Right ventricle myocardium inferior (tissue), 1 donor: ENCODE measurements around the gene PCDHGA5. TPM values are rescaled to one million over a fixed set of nuclear protein-coding genes. Genes with fewer than 3 reads are reported as not detected.
"Not testable (repeated sequence)": the region's sequence is repeated elsewhere in the genome, so short reads cannot be mapped to it uniquely, and the experiment has no call there.

Source experiments
- ATAC-seq: fragments of 200-7000 bp; cut with Tn5 transposase; one replicate; pipeline ENCODE4 v1.9.1; 2020; ENCODE audit warnings: mild to moderate bottlenecking, moderate library complexity
- DNase-seq: peaks from one replicate; pipeline ENCODE4 v3.0.0; 2021; ENCODE audit errors: missing footprints
- intact Hi-C: fragments of 100-400 bp; cut with DNase I; formaldehyde crosslinking; loops from one replicate; pipeline ENCODE4 v1.11.0; 2022
- total RNA-seq: library from RNA; stranded (reverse); fragmentation: NEBNext Ultra II Directional; extraction: Animal tissue kit (Norgen Biotek cat#: 25700); gene quantifications from one replicate; pipeline ENCODE4 v1.2.1, GENCODE V29; 2021
- donor health status: DM: no; HTN: yes; CAD: no; lungs with severe emphysema.

Gene PCDHGA5
- total RNA-seq, 1 donor from 2014 or later, result 5.7 TPM

DNA sequence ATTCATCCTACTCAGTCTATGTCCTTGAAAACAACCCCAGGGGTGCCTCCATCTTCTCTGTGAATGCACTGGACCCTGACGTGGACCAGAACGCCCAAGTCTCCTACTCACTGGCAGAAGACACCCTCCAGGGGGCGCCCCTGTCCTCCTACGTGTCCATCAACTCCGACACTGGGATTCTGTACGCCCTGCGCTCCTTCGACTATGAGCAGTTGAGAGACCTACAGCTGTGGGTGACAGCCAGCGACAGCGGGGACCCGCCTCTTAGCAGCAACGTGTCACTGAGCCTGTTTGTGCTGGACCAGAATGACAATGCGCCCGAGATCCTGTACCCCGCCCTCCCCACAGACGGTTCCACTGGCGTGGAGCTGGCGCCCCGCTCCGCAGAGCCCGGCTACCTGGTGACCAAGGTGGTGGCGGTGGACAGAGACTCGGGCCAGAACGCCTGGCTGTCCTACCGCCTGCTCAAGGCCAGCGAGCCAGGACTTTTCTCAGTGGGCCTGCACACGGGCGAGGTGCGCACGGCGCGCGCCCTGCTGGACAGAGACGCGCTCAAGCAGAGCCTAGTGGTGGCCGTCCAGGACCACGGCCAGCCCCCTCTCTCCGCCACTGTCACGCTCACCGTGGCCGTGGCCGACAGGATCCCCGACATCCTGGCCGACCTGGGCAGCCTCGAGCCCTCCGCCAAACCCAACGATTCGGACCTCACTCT lies 11.6 kb downstream of the PCDHGA5 start:
- DNase-seq, result not testable (repeated sequence)
- peak; percentile 26 for ATAC-seq
- intact Hi-C loops, result loop anchor here (1.0 kb wide), 1 partner anchor 20 kb away; no protein-coding TSS in a partner anchor

DNA sequence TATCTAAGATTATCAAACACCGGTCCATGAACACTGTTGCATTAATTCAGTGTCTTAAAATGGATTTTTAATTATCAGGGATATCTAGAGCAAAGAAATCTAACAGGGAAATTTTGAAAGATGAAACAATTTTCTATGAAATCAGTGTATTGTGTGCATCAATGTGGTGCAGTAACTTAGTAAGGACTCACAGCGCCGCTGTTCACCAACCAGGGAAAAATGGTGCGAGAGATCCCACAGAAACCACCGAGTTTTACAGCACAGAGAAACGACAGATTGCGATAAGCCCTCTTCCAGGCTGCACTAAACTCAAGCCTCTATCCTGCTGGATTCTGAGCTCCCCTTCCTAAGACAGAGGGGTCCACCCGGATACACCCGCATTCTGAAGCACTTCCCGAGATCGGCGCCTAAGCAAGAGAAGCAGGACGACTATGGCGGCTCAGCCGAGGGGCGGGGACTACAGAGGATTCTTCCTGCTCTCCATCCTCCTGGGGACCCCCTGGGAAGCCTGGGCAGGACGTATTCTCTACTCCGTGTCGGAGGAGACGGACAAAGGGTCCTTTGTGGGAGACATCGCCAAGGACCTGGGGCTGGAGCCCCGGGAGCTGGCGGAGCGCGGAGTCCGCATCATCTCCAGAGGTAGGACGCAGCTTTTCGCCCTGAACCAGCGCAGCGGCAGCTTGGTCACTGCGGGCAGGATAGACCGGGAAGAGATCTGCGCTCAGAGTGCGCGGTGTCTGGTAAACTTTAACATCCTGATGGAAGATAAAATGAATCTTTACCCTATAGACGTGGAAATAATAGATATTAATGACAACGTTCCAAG lies 18.7 kb downstream of the PCDHGA5 start, which contains the start of gene PCDHGA7:
TSS of gene PCDHGA7 (plus strand) at position 274 of the 826 bp plus-strand sequence. CDS start at position 432, 158 bp downstream.
- intact Hi-C loops, result no loop called here
- ATAC-seq (no peak), DNase-seq (no peak)

DNA sequence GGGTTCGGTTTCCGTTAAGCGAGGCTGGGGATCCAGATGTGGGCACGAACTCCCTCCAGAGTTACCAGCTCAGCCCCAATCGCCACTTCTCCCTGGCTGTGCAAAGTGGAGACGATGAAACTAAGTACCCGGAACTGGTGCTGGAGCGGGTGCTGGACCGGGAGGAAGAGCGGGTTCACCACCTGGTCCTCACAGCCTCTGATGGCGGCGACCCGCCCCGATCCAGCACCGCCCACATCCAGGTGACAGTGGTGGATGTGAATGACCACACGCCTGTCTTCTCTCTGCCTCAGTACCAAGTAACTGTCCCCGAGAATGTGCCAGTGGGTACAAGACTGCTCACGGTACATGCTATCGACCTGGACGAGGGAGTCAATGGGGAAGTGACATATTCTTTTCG lies 19.4 kb downstream of the PCDHGA5 start:
- ATAC-seq, result no peak
- intact Hi-C loops, result no loop called here
- DNase-seq, result no peak

GRCh38 chr5:141384471-141385267 lies 20.7 kb downstream of the PCDHGA5 start:
- intact Hi-C loops, result no loop called here
- no peak for ATAC-seq
- DNase-seq, result peak; percentile 62

DNA sequence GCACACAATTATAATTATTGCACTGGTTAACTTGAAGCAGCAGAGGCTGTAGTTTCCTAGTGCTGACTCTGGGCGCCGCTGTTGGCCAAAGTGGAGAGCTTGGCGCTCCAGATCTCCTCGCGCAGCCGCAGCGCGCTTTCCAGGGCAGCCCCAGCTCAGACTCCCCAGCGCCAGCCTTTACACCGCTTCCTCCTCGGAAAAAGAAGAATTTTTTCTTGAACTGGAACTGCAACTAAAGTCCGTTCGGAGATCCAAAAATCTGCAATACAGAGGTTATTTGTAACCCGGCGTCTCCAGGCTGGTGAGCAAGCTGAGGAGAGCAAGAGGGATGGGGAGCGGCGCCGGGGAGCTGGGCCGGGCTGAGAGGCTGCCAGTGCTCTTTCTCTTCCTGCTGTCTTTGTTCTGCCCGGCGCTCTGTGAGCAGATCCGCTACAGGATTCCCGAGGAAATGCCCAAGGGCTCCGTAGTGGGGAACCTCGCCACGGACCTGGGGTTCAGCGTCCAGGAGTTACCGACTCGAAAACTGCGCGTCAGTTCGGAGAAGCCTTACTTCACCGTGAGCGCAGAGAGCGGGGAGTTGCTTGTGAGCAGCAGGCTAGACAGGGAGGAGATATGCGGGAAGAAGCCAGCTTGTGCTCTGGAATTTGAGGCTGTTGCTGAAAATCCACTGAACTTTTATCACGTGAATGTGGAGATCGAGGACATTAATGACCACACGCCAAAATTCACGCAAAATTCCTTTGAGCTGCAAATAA lies 23.8 kb downstream of the PCDHGA5 start, which contains the start of gene PCDHGB4:
TSS of gene PCDHGB4 (plus strand) at position 142 of the 755 bp plus-strand sequence. CDS start at position 329, 187 bp downstream.
- peak; percentile 84 for ATAC-seq
- DNase-seq, result peak; percentile 57
- intact Hi-C loops, result not testable (repeated sequence)

- intact Hi-C loops, result no loop called here
- ATAC-seq, result no peak
- DNase-seq, result no peak
Observed at GRCh38 chr5:141388661-141389060, 24.7 kb downstream of the PCDHGA5 start.

- DNase-seq (no peak), ATAC-seq (no peak)
- intact Hi-C loops, result no loop called here
Observed at GRCh38 chr5:141389153-141390042, 25.4 kb downstream of the PCDHGA5 start.

GRCh38 chr5:141392429-141393198 lies 28.7 kb downstream of the PCDHGA5 start, which contains the start of gene PCDHGA8:
TSS of gene PCDHGA8 (plus strand) at chr5:141392633. CDS start at chr5:141392814, 181 bp downstream.
- intact Hi-C loops, result no loop called here
- ATAC-seq (no peak), DNase-seq (peak; percentile 54)

DNA sequence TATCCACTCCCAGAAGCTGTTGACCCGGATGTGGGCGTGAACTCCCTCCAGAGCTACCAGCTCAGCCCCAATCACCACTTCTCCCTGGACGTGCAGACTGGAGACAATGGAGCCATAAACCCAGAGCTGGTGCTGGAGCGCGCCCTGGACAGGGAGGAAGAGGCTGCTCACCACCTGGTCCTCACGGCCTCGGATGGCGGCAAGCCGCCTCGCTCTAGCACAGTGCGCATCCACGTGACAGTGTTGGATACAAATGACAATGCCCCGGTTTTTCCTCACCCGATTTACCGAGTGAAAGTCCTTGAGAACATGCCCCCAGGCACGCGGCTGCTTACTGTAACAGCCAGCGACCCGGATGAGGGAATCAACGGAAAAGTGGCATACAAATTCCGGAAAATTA lies 29.3 kb downstream of the PCDHGA5 start:
- intact Hi-C loops, result no loop called here
- ATAC-seq (no peak), DNase-seq (no peak)

DNA sequence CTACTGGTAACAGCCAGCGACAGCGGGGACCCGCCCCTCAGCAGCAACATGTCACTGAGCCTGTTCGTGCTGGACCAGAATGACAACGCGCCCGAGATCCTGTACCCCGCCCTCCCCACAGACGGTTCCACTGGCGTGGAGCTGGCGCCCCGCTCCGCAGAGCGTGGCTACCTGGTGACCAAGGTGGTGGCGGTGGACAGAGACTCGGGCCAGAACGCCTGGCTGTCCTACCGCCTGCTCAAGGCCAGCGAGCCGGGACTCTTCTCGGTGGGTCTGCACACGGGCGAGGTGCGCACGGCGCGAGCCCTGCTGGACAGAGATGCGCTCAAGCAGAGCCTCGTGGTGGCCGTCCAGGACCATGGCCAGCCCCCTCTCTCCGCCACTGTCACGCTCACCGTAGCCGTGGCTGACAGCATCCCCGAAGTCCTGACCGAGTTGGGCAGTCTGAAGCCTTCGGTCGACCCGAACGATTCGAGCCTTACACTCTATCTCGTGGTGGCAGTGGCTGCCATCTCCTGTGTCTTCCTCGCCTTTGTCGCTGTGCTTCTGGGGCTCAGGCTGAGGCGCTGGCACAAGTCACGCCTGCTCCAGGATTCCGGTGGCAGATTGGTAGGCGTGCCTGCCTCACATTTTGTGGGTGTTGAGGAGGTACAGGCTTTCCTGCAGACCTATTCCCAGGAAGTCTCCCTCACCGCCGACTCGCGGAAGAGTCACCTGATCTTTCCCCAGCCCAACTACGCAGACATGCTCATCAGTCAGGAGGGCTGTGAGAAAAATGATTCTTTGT lies 30.6 kb downstream of the PCDHGA5 start:
- intact Hi-C loops, result loop anchor here (1.0 kb wide), 1 partner anchor 19 kb away; no protein-coding TSS in a partner anchor
- DNase-seq, ATAC-seq: not testable (repeated sequence)

DNA sequence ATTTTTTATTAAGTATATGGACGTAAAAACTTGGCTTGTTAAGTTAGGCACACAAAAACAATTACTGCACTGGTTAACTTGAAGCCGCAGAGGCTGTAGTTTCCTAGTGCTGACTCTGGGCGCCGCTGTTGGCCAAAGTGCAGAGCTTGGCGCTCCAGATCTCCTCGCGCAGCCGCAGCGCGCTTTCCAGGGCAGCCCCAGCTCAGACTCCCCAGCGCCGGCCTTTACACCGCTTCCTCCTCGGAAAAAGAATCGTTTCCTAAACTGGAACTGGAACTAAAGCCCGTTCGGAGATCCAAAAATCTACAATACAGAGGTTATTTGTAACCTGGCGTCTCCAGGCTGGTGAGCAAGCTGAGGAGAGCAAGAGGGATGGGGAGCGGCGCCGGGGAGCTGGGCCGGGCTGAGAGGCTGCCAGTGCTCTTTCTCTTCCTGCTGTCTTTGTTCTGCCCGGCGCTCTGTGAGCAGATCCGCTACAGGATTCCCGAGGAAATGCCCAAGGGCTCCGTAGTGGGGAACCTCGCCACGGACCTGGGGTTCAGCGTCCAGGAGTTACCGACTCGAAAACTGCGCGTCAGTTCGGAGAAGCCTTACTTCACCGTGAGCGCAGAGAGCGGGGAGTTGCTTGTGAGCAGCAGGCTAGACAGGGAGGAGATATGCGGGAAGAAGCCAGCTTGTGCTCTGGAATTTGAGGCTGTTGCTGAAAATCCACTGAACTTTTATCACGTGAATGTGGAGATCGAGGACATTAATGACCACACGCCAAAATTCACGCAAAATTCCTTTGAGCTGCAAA lies 34.0 kb downstream of the PCDHGA5 start, which contains the start of gene PCDHGB5:
TSS of gene PCDHGB5 (plus strand) at position 192 of the 796 bp plus-strand sequence. CDS start at position 373, 181 bp downstream.
- DNase-seq, result peak; percentile 68
- intact Hi-C loops, result not testable (repeated sequence)
- peak; percentile 89 for ATAC-seq

GRCh38 chr5:141398608-141399007 lies 34.6 kb downstream of the PCDHGA5 start:
- ATAC-seq (no peak), DNase-seq (no peak)
- intact Hi-C loops, result no loop called here

GRCh38 chr5:141399555-141400258 lies 35.7 kb downstream of the PCDHGA5 start:
- intact Hi-C loops, result no loop called here
- DNase-seq (peak; percentile 54), ATAC-seq (no peak)

DNA sequence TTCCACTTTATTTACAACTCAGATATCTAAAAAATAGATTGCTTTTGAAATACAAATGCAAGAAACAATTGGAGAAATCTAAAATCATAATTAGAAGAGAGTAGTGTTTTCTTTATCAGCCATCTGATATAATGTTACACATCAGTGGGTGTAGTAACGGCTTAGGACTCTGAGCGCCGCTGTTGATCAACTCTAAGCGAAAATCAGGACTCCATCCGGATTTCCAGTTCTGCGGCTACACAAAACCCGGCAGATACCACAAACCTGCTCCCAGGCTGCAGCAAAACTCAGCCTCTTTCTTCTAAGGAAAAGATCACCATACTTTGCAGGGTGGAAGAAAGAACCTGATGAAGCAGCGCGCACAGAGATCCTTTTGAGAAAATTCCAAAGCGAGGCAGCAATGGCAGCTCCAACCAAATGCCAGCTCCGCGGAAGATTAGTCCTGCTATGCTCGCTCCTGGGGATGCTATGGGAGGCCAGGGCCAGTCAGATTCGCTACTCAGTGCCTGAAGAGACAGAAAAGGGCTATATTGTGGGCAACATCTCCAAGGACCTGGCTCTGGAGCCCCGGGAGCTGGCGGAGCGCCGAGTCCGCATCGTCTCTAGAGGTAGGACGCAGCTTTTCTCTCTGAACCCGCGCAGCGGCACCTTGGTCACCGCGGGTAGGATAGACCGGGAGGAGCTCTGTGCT lies 38.7 kb downstream of the PCDHGA5 start, which contains the start of gene PCDHGA9:
TSS of gene PCDHGA9 (plus strand) at position 226 of the 691 bp plus-strand sequence. CDS start at position 401, 175 bp downstream.
- peak; percentile 67 for DNase-seq
- ATAC-seq, result no peak
- intact Hi-C loops, result no loop called here
